Stimulated activated CD4-positive, alpha-beta T cell treated with anti-CD3 and anti-CD28 coated beads, Interleukin-1b, Interleukin-23, amount 100 ng/mL, for 1 hour (primary cell): ENCODE results near the gene FRA10AC1.
"Not testable (repeated sequence)": the region's sequence is repeated elsewhere in the genome, so short reads cannot be mapped to it uniquely, and the experiment has no call there.

Experiments used
- DNase-seq, 2 donors: peaks; one replicate each; pipeline ENCODE4 v3.0.0-alpha.2; 2020; ENCODE audit warnings: low read depth in 2 of 2

Gene FRA10AC1

GRCh38 chr10:93703066-93703465 lies 674 bp upstream of the FRA10AC1 start:
- DNase-seq = no peak

GRCh38 chr10:93701866-93702209 lies 554 bp downstream of the FRA10AC1 start:
- DNase-seq = no peak

- DNase-seq = no peak
Measured at GRCh38 chr10:93697207-93697606, 5.2 kb downstream of the FRA10AC1 start.

GRCh38 chr10:93696582-93696981 lies 5.8 kb downstream of the FRA10AC1 start:
- not testable (repeated sequence) for DNase-seq

- DNase-seq = no peak
Measured at GRCh38 chr10:93695740-93696139, 6.7 kb downstream of the FRA10AC1 start.

- DNase-seq = no peak
Measured at GRCh38 chr10:93687737-93688136, 14.7 kb downstream of the FRA10AC1 start.

- DNase-seq = no peak
Measured at GRCh38 chr10:93680412-93681047, 21.9 kb downstream of the FRA10AC1 start.

GRCh38 chr10:93678805-93679587 lies 23.4 kb downstream of the FRA10AC1 start:
- no peak for DNase-seq

- no peak for DNase-seq
Measured at GRCh38 chr10:93678386-93678785, 24.0 kb downstream of the FRA10AC1 start.

GRCh38 chr10:93673791-93674190 lies 28.6 kb downstream of the FRA10AC1 start:
- no peak for DNase-seq

GRCh38 chr10:93672890-93673289 lies 29.5 kb downstream of the FRA10AC1 start:
- DNase-seq = no peak

- DNase-seq = no peak
Measured at GRCh38 chr10:93672022-93672678, 30.2 kb downstream of the FRA10AC1 start.

GRCh38 chr10:93671042-93671441 lies 31.4 kb downstream of the FRA10AC1 start:
- no peak for DNase-seq

- no peak for DNase-seq
Measured at GRCh38 chr10:93670372-93670771, 32.0 kb downstream of the FRA10AC1 start.

GRCh38 chr10:93667795-93668194 lies 34.6 kb downstream of the FRA10AC1 start:
- DNase-seq = no peak

- no peak for DNase-seq
Measured at GRCh38 chr10:93666030-93666429, 36.4 kb downstream of the FRA10AC1 start.

- DNase-seq = no peak
Measured at GRCh38 chr10:93657757-93658156, 44.6 kb downstream of the FRA10AC1 start.

GRCh38 chr10:93656155-93656554 lies 46.2 kb downstream of the FRA10AC1 start:
- DNase-seq = no peak

- no peak for DNase-seq
Measured at GRCh38 chr10:93654201-93654600, 48.2 kb downstream of the FRA10AC1 start.

- no peak for DNase-seq
Measured at GRCh38 chr10:93652857-93653256, 49.5 kb downstream of the FRA10AC1 start.

- DNase-seq = no peak
Measured at GRCh38 chr10:93639791-93640190, 62.6 kb downstream of the FRA10AC1 start.

- DNase-seq = no peak
Measured at GRCh38 chr10:93630625-93631557, 71.5 kb downstream of the FRA10AC1 start.
